DOHH2 (cell line): ENCODE measurements around the gene SLC39A11.

ENCODE experiments used
- H3F3A ChIP-seq: fragments of 200-600 bp; sonication (generic), shearing (Covaris generic); 2 replicates; pipeline ENCODE4 v1.6.0; 2016; ENCODE audit warnings: antibody characterized with exemption, mild to moderate bottlenecking; ENCODE audit not compliant: control insufficient read depth, insufficient read depth
- H3K27ac ChIP-seq: fragments of 200-600 bp; sonication (generic); 2 replicates; pipeline ENCODE4 v1.5.1; 2014; ENCODE audit warnings: low read depth, mild to moderate bottlenecking, low read length, moderate library complexity
- H3K27me3 ChIP-seq: fragments of 200-600 bp; sonication (generic); 2 replicates; pipeline ENCODE4 v1.6.1; 2014; ENCODE audit warnings: mild to moderate bottlenecking, low read length, mixed read lengths; ENCODE audit not compliant: control insufficient read depth
- H3K36me3 ChIP-seq: fragments of 200-600 bp; sonication (generic); 2 replicates; pipeline ENCODE4 v1.6.1; 2014; ENCODE audit warnings: mild to moderate bottlenecking, low read length, moderate library complexity, mixed read lengths; ENCODE audit not compliant: control insufficient read depth
- H3K4me1 ChIP-seq: fragments of 200-600 bp; sonication (generic); 2 replicates; pipeline ENCODE4 v1.6.1; 2014; ENCODE audit warnings: mild to moderate bottlenecking, low read length, mixed read lengths; ENCODE audit not compliant: control insufficient read depth
- H3K4me2 ChIP-seq: fragments of 200-600 bp; sonication (generic); 2 replicates; pipeline ENCODE4 v1.6.0; 2014; ENCODE audit warnings: mild to moderate bottlenecking, low read length, moderate library complexity
- H3K4me3 ChIP-seq: fragments of 200-600 bp; sonication (generic); 2 replicates; pipeline ENCODE4 v1.5.1; 2014; ENCODE audit warnings: mild to moderate bottlenecking, low read length, mixed read lengths
- H3K79me2 ChIP-seq: fragments of 200-600 bp; sonication (generic); 2 replicates; pipeline ENCODE4 v1.6.1; 2014; ENCODE audit warnings: mild to moderate bottlenecking, low read length, mixed read lengths; ENCODE audit not compliant: control insufficient read depth
- H3K9me2 ChIP-seq: fragments of 200-600 bp; sonication (generic); replicated peaks from 2 replicates; pipeline ENCODE4 v1.6.1; 2014; ENCODE audit warnings: mild to moderate bottlenecking, low read length, mixed read lengths; ENCODE audit not compliant: control insufficient read depth
- H3K9me3 ChIP-seq: fragments of 200-600 bp; sonication (generic); 2 replicates; pipeline ENCODE4 v1.6.1; 2014; ENCODE audit warnings: antibody characterized with exemption, low read length, mixed read lengths; ENCODE audit not compliant: control insufficient read depth, insufficient read depth
- H4K20me1 ChIP-seq: fragments of 200-600 bp; sonication (generic); 2 replicates; pipeline ENCODE4 v1.6.0; 2014; ENCODE audit warnings: low read depth, mild to moderate bottlenecking, antibody characterized with exemption, low read length, moderate library complexity; ENCODE audit not compliant: control insufficient read depth, insufficient read depth
- EZH2phosphoT487 ChIP-seq: fragments of 200-600 bp; sonication (generic); IDR thresholded peaks from 2 replicates; pipeline ENCODE4 v1.6.1; 2017; ENCODE audit warnings: borderline replicate concordance, mild to moderate bottlenecking, antibody characterized with exemption, low read length, moderate library complexity, mixed read lengths
- TF ChIP-seq, protein P1 (sequence below): fragments of 200-600 bp; sonication (generic); IDR thresholded peaks from one replicate; pipeline ENCODE4 v1.5.1; 2014; ENCODE audit warnings: antibody characterized with exemption, mild to moderate bottlenecking, low read depth, low read length; ENCODE audit not compliant: poor library complexity, severe bottlenecking

The SLC39A11 gene

DNA sequence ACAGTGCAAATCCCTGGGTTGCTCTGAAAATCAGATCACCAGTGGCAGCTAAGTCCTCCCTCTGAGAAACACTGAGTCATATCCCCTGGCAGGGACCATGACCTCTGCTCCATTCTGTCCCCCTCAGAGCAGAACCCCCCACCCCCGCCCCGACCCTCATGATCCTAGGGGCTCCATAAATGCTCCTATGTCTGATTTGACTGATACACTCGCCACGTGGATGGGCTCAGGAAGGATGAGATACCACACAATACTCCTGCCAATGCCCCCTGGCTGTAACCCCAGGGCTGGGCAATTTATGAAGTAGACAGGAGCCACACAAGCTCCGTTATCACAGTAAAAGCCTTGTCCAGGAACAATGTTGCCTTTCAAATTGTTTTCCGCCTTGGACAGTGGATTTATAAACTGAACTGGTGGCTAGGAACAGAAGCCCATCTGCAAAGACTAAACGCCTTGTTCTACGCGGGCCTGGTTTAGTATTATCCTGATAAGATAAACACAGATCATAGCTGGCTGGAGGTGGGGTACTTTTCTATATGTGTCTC lies 394.8 kb downstream of the SLC39A11 start:
- H3F3A ChIP-seq: no peaks in the 10 kb centered on the region
- no peaks in the 10 kb centered on the region for H3K4me1 ChIP-seq
- no peaks in the 10 kb centered on the region for H4K20me1 ChIP-seq
- no peaks in the 10 kb centered on the region for H3K36me3 ChIP-seq
- no peaks in the 10 kb centered on the region for H3K27me3 ChIP-seq
- no peak overlapping the region for H3K4me3 ChIP-seq
- TF ChIP-seq, protein P1, sequence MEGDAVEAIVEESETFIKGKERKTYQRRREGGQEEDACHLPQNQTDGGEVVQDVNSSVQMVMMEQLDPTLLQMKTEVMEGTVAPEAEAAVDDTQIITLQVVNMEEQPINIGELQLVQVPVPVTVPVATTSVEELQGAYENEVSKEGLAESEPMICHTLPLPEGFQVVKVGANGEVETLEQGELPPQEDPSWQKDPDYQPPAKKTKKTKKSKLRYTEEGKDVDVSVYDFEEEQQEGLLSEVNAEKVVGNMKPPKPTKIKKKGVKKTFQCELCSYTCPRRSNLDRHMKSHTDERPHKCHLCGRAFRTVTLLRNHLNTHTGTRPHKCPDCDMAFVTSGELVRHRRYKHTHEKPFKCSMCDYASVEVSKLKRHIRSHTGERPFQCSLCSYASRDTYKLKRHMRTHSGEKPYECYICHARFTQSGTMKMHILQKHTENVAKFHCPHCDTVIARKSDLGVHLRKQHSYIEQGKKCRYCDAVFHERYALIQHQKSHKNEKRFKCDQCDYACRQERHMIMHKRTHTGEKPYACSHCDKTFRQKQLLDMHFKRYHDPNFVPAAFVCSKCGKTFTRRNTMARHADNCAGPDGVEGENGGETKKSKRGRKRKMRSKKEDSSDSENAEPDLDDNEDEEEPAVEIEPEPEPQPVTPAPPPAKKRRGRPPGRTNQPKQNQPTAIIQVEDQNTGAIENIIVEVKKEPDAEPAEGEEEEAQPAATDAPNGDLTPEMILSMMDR: no peak
- no peak for TF ChIP-seq EZH2phosphoT487
- H3K27ac ChIP-seq: no peak overlapping the region
- H3K4me2 ChIP-seq: no peak overlapping the region
- no peaks in the 10 kb centered on the region for H3K9me2 ChIP-seq
- no peaks in the 10 kb centered on the region for H3K79me2 ChIP-seq
- H3K9me3 ChIP-seq: no peaks in the 10 kb centered on the region

DNA sequence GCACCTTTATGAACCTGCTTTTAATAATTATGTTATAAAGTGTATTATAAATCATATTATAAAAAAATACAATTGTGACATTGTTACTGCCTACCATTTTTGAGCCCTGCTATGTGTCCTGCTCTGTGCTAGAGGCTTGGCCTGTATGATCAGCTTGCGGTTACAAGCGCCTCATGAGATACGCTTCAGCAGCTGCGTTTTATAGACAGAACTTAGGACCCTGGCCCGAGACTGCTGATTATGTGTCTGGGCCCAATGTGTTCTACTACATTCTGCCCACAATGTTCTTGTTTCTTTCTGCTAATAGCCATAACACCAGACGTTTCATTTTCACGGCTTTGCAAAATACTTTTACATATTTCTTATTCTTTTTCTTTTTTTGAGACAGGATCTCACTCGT lies 395.8 kb downstream of the SLC39A11 start:
- TF ChIP-seq, protein P1: no peak
- TF ChIP-seq EZH2phosphoT487: no peak
- H3K4me2 ChIP-seq: no peak overlapping the region

DNA sequence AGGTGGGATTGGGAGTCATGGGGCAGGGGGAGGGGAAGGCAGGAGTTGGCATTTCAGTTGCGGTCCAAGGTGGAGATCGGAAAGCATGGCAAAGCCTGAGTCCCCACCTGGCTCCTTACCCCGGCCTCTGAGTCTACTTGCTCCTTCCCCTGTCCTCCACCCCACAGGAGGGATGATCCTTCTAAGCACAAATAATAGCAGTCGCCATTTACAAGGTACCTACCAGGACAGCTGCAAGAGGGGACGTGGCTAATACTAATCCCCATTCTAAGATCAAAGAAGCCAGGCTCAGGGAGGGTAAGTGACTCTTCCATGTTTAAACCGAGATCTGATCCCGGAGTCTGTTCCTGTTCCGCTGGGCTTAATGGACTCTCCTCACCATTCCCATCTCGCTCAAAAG lies 396.3 kb downstream of the SLC39A11 start:
- no peaks in the 10 kb centered on the region for H3K36me3 ChIP-seq
- H3K4me1 ChIP-seq: no peaks in the 10 kb centered on the region
- H4K20me1 ChIP-seq: no peaks in the 10 kb centered on the region
- no peaks in the 10 kb centered on the region for H3K79me2 ChIP-seq
- no peaks in the 10 kb centered on the region for H3K27me3 ChIP-seq
- no peaks in the 10 kb centered on the region for H3F3A ChIP-seq
- TF ChIP-seq, protein P1: no peak
- TF ChIP-seq EZH2phosphoT487: no peak
- no peaks in the 10 kb centered on the region for H3K9me2 ChIP-seq
- no peak overlapping the region for H3K27ac ChIP-seq
- no peak overlapping the region for H3K4me3 ChIP-seq
- H3K9me3 ChIP-seq: no peaks in the 10 kb centered on the region
- H3K4me2 ChIP-seq: no peak overlapping the region

More for the DNA sequence above, 395.8 kb downstream of the SLC39A11 start:
- no peaks in the 10 kb centered on the region for H3K27me3 ChIP-seq
- H3K9me2 ChIP-seq: no peaks in the 10 kb centered on the region
- no peaks in the 10 kb centered on the region for H3K36me3 ChIP-seq
- no peaks in the 10 kb centered on the region for H3K4me1 ChIP-seq
- no peak overlapping the region for H3K4me3 ChIP-seq
- H3K27ac ChIP-seq: no peak overlapping the region
- H4K20me1 ChIP-seq: no peaks in the 10 kb centered on the region
- no peaks in the 10 kb centered on the region for H3K9me3 ChIP-seq
- no peaks in the 10 kb centered on the region for H3K79me2 ChIP-seq
- H3F3A ChIP-seq: no peaks in the 10 kb centered on the region

DNA sequence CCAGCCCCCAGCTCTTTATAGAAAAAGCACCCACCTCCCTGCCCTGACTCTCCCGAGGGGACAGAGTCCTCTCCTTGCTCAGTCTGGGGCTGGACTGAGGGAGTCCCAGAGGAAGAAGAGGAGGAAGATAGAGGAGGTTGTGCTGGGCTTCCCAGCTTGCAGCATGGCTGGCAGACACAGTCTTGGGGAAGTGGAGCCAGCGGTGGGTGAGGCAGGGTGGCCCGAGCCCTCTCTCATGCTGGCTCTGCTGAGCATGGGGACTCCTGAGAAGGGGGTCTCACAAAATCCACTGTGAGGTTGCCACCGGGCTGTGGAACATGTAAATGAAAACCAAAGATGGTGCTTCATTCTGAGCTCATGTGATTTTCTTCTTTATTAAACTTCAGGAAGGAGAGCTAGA lies 398.5 kb downstream of the SLC39A11 start:
- TF ChIP-seq, protein P1: no peak
- no peak for TF ChIP-seq EZH2phosphoT487
- no peaks in the 10 kb centered on the region for H4K20me1 ChIP-seq
- H3K9me3 ChIP-seq: no peaks in the 10 kb centered on the region
- no peak overlapping the region for H3K4me2 ChIP-seq
- H3K27me3 ChIP-seq: no peaks in the 10 kb centered on the region
- no peaks in the 10 kb centered on the region for H3F3A ChIP-seq
- no peaks in the 10 kb centered on the region for H3K36me3 ChIP-seq
- no peaks in the 10 kb centered on the region for H3K4me1 ChIP-seq
- no peak overlapping the region for H3K27ac ChIP-seq
- no peaks in the 10 kb centered on the region for H3K9me2 ChIP-seq
- no peak overlapping the region for H3K4me3 ChIP-seq
- no peaks in the 10 kb centered on the region for H3K79me2 ChIP-seq
